GM12878 (cell line): ENCODE results near the gene ALS2. TPM values are rescaled to one million over a fixed set of nuclear protein-coding genes. Genes with fewer than 3 reads are reported as not detected.

Experiments
- ATAC-seq: fragments of 200-7000 bp; cut with Tn5 transposase; 3 replicates; pipeline ENCODE4 v1.9.1; 2020; ENCODE audit warnings: mild to moderate bottlenecking, moderate library complexity
- BruUV-seq: library from RNA; stranded (reverse); fragments of 400-500 nt; replicated peaks from 2 replicates; lab custom pipeline; 2021; lab: Mats Ljungman, UMichigan
- CTCF ChIA-PET: fragments of 300-600 bp; sonication (Branson Sonifier 250); formaldehyde crosslinking; extraction: SDS; loops from one replicate; lab custom pipeline; 2021; ENCODE audit warnings: inconsistent platforms; lab: Yijun Ruan, JAX
- POLR2A ChIA-PET: fragments of 350-600 bp; formaldehyde crosslinking; extraction: SDS; loops from one replicate; lab custom pipeline; 2021; ENCODE audit warnings: inconsistent platforms; lab: Charles Lee
- RAD21 ChIA-PET: fragments of 300-600 bp; sonication (Branson Sonifier 250); formaldehyde crosslinking; loops from one replicate; lab custom pipeline; 2023; ENCODE audit warnings: antibody characterized with exemption; ENCODE audit not compliant: unreplicated experiment; lab: Charles Lee
- SMC1A ChIA-PET: fragments of 300-600 bp; sonication (Branson Sonifier 250); formaldehyde crosslinking; loops from one replicate; lab custom pipeline; 2023; ENCODE audit not compliant: unreplicated experiment, uncharacterized antibody; lab: Charles Lee
- DNase-seq: peaks from one replicate; pipeline ENCODE4 v3.0.0-alpha.2; 2011; ENCODE audit warnings: low read depth, low spot score
- FAIRE-seq: peaks from 3 replicates; lab custom pipeline; 2011; peaks lifted over from hg19 to GRCh38; lab: Jason Lieb, UNC
- H2AFZ ChIP-seq: 2 replicates; pipeline ENCODE4 v1.6.0; 2011; ENCODE audit warnings: low read depth, low read length, control low read depth; ENCODE audit not compliant: control insufficient read depth
- H3K27ac ChIP-seq: 2 replicates; pipeline ENCODE4 v1.5.1; 2011; ENCODE audit warnings: control low read depth; ENCODE audit not compliant: control insufficient read depth, insufficient read depth
- H3K27me3 ChIP-seq, 2 experiments: replicated peaks in 1 of 2; 2 replicates each; pipeline versions ENCODE4 v1.6.0 to v1.6.1; 2011; ENCODE audit warnings: low read length in 1 of 2; ENCODE audit not compliant: control insufficient read depth in 2 of 2, insufficient read depth in 2 of 2
- H3K36me3 ChIP-seq, 2 experiments: 2 replicates each; pipeline ENCODE4 v1.5.1; 2011; ENCODE audit warnings: low read length in 1 of 2; ENCODE audit not compliant: control insufficient read depth in 2 of 2, insufficient read depth in 2 of 2
- H3K4me1 ChIP-seq: 2 replicates; pipeline ENCODE4 v1.6.1; 2011; ENCODE audit warnings: mild to moderate bottlenecking, low read length, moderate library complexity, mixed read lengths; ENCODE audit not compliant: control insufficient read depth, insufficient read depth
- H3K4me2 ChIP-seq: 2 replicates; pipeline ENCODE4 v1.6.0; 2011; ENCODE audit warnings: control low read depth; ENCODE audit not compliant: control insufficient read depth, insufficient read depth
- H3K4me3 ChIP-seq: fragments of 200-600 bp; sonication (generic); 2 replicates; pipeline ENCODE4 v1.5.1; 2016
- H3K79me2 ChIP-seq: 2 replicates; pipeline ENCODE4 v1.6.0; 2011; ENCODE audit warnings: low read length; ENCODE audit not compliant: control insufficient read depth, insufficient read depth
- H3K9ac ChIP-seq: 2 replicates; pipeline ENCODE4 v1.8.0; 2011; ENCODE audit warnings: low read length, control low read depth, mixed read lengths; ENCODE audit not compliant: control insufficient read depth, insufficient read depth
- H3K9me3 ChIP-seq: replicated peaks from 3 replicates; pipeline ENCODE4 v1.5.1; 2011; ENCODE audit warnings: mild to moderate bottlenecking, low read length; ENCODE audit not compliant: control insufficient read depth, insufficient read depth
- H4K20me1 ChIP-seq: 2 replicates; pipeline ENCODE4 v1.6.0; 2011; ENCODE audit not compliant: control insufficient read depth, insufficient read depth
- ATF2 ChIP-seq: IDR thresholded peaks from 2 replicates; pipeline ENCODE4 v1.6.1; 2012; ENCODE audit warnings: low read length, inconsistent platforms
- CBFB ChIP-seq: IDR thresholded peaks from 2 replicates; pipeline ENCODE4 v1.6.1; 2016; ENCODE audit warnings: antibody characterized with exemption, low read depth
- ESRRA ChIP-seq: IDR thresholded peaks from 2 replicates; pipeline ENCODE4 v1.6.1; 2012; ENCODE audit warnings: mild to moderate bottlenecking, low read length, improper control_type of control experiment
- FOS ChIP-seq: IDR thresholded peaks from 3 replicates; pipeline ENCODE4 v1.6.1; 2011; ENCODE audit warnings: borderline replicate concordance; ENCODE audit not compliant: insufficient read length; ENCODE audit errors: extremely low read depth
- JUND ChIP-seq: IDR thresholded peaks from 2 replicates; pipeline ENCODE4 v1.6.1; 2012; ENCODE audit warnings: low read depth, mild to moderate bottlenecking, low read length, improper control_type of control experiment, moderate library complexity
- MEF2B ChIP-seq: fragments of 450-650 bp; IDR thresholded peaks from 2 replicates; pipeline ENCODE4 v1.6.1; 2018; ENCODE audit warnings: mild to moderate bottlenecking, moderate library complexity; ENCODE audit not compliant: partially characterized antibody, poor library complexity, severe bottlenecking
- NBN ChIP-seq: fragments of 450-650 bp; IDR thresholded peaks from 2 replicates; pipeline ENCODE4 v1.6.1; 2016
- RB1 ChIP-seq: fragments of 450-650 bp; formaldehyde crosslinking; IDR thresholded peaks from 2 replicates; pipeline ENCODE4 v1.6.1; 2017; ENCODE audit warnings: mild to moderate bottlenecking, borderline replicate concordance
- SPI1 ChIP-seq: IDR thresholded peaks from 2 replicates; pipeline ENCODE4 v1.6.1; 2011; ENCODE audit warnings: low read depth, mild to moderate bottlenecking, low read length, moderate library complexity, borderline replicate concordance; ENCODE audit not compliant: insufficient read depth
- TAF1 ChIP-seq: IDR thresholded peaks from 2 replicates; pipeline ENCODE4 v1.6.1; 2011; ENCODE audit warnings: mild to moderate bottlenecking, low read depth, low read length, borderline replicate concordance
- TCF7 ChIP-seq: IDR thresholded peaks from 2 replicates; pipeline ENCODE4 v1.6.1; 2014; ENCODE audit warnings: antibody characterized with exemption, borderline replicate concordance
- ZNF207 ChIP-seq: fragments of 450-650 bp; IDR thresholded peaks from 2 replicates; pipeline ENCODE4 v1.6.1; 2014; ENCODE audit warnings: antibody characterized with exemption, mild to moderate bottlenecking, borderline replicate concordance
- ZNF622 ChIP-seq: fragments of 450-650 bp; IDR thresholded peaks from 2 replicates; pipeline ENCODE4 v1.6.1; 2017; ENCODE audit warnings: mild to moderate bottlenecking, inconsistent platforms
- WGBS: methylation state at CpG from one replicate; pipeline ENCODE4 v1.1.6; 2016; ENCODE audit warnings: low lambda C conversion rate; ENCODE audit not compliant: insufficient replicate concordance, insufficient coverage; ENCODE audit errors: missing lambda C conversion rate; 5-methylcytosine and 5-hydroxymethylcytosine counted together
- in situ Hi-C: fragments of 300-500 bp; cut with MboI; formaldehyde crosslinking; loops from 9 replicates; pipeline ENCODE4 v1.14.3; 2018; ENCODE audit warnings: mixed read lengths
- intact Hi-C: fragments of 100-400 bp; cut with micrococcal nuclease; formaldehyde crosslinking; loops from one replicate; pipeline ENCODE4 v1.14.2; 2022; ENCODE audit not compliant: unreplicated experiment
- polyA plus RNA-seq, 11 experiments: library from polyadenylated mRNA; depleted of rRNA in 4 of 11; unstranded in 6 of 11; stranded (reverse) in 5 of 11; fragments of >200 nt; fragmentation: Nextera tagmentation in 4 of 11; fragmentation: Illumina TruSeq in 1 of 11; extraction: Ambion mirVana in 4 of 11; extraction: Trizol in 1 of 11; gene quantifications; 1 replicate in 1 of 11; 2 replicates in 10 of 11; pipeline versions ENCODE4 v1.2.1 to v1.2.3, GENCODE V29; 2011 to 2016; ENCODE audit warnings: inconsistent platforms in 2 of 11, missing spikeins in 2 of 11, low read depth in 1 of 11
- total RNA-seq, 4 experiments: library from RNA; depleted of rRNA in 3 of 4; stranded (reverse); fragments of >200 nt in 3 of 4; fragmentation: Illumina TruSeq in 1 of 4; extraction: Trizol in 1 of 4; gene quantifications; 2 replicates each; pipeline versions ENCODE4 v1.2.1 to v1.2.3, GENCODE V29; 2013 to 2021
- TF ChIP-seq, protein P1 (sequence below): IDR thresholded peaks from 2 replicates; pipeline ENCODE4 v1.6.1; 2011; ENCODE audit warnings: low read depth, low read length, improper control_type of control experiment, borderline replicate concordance
- TF ChIP-seq, protein P2 (sequence below): IDR thresholded peaks from 2 replicates; pipeline ENCODE4 v1.6.1; 2012; ENCODE audit warnings: low read depth, low read length, improper control_type of control experiment
- TF ChIP-seq, protein P3 (sequence below): fragments of 450-650 bp; IDR thresholded peaks from 2 replicates; pipeline ENCODE4 v1.6.1; 2017; ENCODE audit warnings: borderline replicate concordance

The ALS2 gene
- total and polyA plus RNA-seq, 10 of the 15 experiments (the other 5 are each of a cell fraction or from before 2014, with no cell fraction given): 2.4 to 10.4 (median 7.7) TPM

GRCh38 chr2:201775326-201775725, 5.4 kb downstream of the ALS2 start:
- no peak for ATAC-seq

More at GRCh38 chr2:201775326-201775725, 5.4 kb downstream of the ALS2 start:
- no peak overlapping the region for H3K27ac ChIP-seq
- H4K20me1 ChIP-seq: no peaks in the 10 kb centered on the region
- in situ Hi-C loops (no loop called here), intact Hi-C loops (no loop called here)
- WGBS: 95% methylated on average over 1 of the region's 1 CpG
- TF ChIP-seq, protein P1, sequence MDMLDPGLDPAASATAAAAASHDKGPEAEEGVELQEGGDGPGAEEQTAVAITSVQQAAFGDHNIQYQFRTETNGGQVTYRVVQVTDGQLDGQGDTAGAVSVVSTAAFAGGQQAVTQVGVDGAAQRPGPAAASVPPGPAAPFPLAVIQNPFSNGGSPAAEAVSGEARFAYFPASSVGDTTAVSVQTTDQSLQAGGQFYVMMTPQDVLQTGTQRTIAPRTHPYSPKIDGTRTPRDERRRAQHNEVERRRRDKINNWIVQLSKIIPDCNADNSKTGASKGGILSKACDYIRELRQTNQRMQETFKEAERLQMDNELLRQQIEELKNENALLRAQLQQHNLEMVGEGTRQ: no peak
- TF ChIP-seq, protein P2, sequence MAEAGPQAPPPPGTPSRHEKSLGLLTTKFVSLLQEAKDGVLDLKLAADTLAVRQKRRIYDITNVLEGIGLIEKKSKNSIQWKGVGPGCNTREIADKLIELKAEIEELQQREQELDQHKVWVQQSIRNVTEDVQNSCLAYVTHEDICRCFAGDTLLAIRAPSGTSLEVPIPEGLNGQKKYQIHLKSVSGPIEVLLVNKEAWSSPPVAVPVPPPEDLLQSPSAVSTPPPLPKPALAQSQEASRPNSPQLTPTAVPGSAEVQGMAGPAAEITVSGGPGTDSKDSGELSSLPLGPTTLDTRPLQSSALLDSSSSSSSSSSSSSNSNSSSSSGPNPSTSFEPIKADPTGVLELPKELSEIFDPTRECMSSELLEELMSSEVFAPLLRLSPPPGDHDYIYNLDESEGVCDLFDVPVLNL: no peak
- TF ChIP-seq FOS (no peak), ATF2 (no peak), ZNF207 (no peak), TCF7 (no peak), JUND (no peak), RB1 (no peak), CBFB (no peak), TAF1 (no peak), NBN (no peak), MEF2B (no peak), SPI1 (no peak), ZNF622 (no peak), ESRRA (no peak)
- TF ChIP-seq, protein P3, sequence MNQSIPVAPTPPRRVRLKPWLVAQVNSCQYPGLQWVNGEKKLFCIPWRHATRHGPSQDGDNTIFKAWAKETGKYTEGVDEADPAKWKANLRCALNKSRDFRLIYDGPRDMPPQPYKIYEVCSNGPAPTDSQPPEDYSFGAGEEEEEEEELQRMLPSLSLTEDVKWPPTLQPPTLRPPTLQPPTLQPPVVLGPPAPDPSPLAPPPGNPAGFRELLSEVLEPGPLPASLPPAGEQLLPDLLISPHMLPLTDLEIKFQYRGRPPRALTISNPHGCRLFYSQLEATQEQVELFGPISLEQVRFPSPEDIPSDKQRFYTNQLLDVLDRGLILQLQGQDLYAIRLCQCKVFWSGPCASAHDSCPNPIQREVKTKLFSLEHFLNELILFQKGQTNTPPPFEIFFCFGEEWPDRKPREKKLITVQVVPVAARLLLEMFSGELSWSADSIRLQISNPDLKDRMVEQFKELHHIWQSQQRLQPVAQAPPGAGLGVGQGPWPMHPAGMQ: no peak
- ChIA-PET RAD21 (no interaction called here), SMC1A (interaction anchor here (1.0 kb wide), 1 partner anchor 9 kb away, joined by 3 read pairs; no protein-coding TSS in a partner anchor), CTCF (interaction anchor here (0.6 kb wide), 1 partner anchor 46 kb away, joined by 4 read pairs; no protein-coding TSS in a partner anchor), POLR2A (interaction anchor here (0.5 kb wide), 1 partner anchor 204 kb away, joined by 6 read pairs; no protein-coding TSS in a partner anchor)
- no TSS peak for BruUV-seq
- no peaks in the 10 kb centered on the region for H3K9me3 ChIP-seq
- no peak overlapping the region for H3K9ac ChIP-seq
- H3K36me3 ChIP-seq: no peaks in the 10 kb centered on the region
- no peak overlapping the region for H3K4me3 ChIP-seq
- no peaks in the 10 kb centered on the region; the same call in none of the 2 replicates for H3K79me2 ChIP-seq
- H3K4me2 ChIP-seq: no peak overlapping the region
- H3K27me3 ChIP-seq: no peaks in the 10 kb centered on the region
- no peaks in the 10 kb centered on the region for H3K4me1 ChIP-seq
- FAIRE-seq: no peak
- no peak overlapping the region for H2AFZ ChIP-seq
- no peak for DNase-seq
